ENCODE data around the gene UGT1A6.

DNA sequence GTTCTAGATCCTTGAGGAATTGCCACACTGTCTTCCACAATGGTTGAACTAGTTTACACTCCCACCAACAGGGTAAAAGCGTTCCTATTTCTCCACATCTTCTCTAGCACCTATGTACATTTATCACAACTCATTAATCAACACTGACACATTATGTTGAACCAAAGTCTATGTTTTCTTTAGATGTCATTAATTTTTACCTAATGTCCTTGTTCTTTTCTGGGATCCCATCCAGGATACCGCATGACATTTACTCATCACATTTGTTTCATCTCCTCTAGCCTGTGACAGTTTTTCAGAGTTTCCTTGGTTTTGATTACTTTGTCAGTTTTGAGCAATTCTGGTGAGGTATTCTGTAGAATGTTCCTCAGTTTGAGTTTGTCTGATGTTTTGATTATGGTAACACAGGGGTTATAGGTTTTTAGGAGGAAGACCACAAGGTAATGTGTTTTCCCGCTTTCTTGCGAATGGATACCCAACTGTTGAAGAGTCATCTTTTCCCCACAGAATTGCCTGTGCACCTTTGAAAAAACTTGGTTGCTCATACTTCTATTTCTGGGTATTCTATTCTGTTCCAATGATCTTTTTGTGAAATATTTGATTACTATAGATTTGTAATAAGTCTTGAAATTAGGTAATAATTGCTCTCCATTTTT is 24.0 kb upstream of the UGT1A6 start:
- no peak for TF ChIP-seq EZH2 (IDR thresholded peaks at IDR 0.05; ENCODE audit: insufficient read depth, poor library complexity, severe bottlenecking)
- no peak for TF ChIP-seq EZH2phosphoT487 (IDR thresholded peaks at IDR 0.05; ENCODE audit: insufficient read depth, low read depth)

All from GM23248 (cell line).